WTC11 (cell line): ENCODE results near the gene UPF3B. TPM values are rescaled to one million over a fixed set of nuclear protein-coding genes. Genes with fewer than 3 reads are reported as not detected.

Experiments used
- ATAC-seq: fragments of 200-7000 bp; cut with Tn5 transposase; 2 replicates; pipeline ENCODE4 v1.10.0; 2021; ENCODE audit warnings: mild to moderate bottlenecking, moderate library complexity
- CTCF ChIA-PET: fragments of 300-600 bp; sonication (Branson Sonifier 250); formaldehyde crosslinking; loops from one replicate; lab custom pipeline; 2021; ENCODE audit warnings: antibody characterized with exemption; lab: Charles Lee
- POLR2A ChIA-PET: fragments of 350-600 bp; sonication (Branson Sonifier 250); formaldehyde crosslinking; loops from one replicate; lab custom pipeline; 2021; ENCODE audit warnings: antibody characterized with exemption; lab: Charles Lee
- DNase-seq: peaks from one replicate; pipeline ENCODE4 v3.0.0; 2021; ENCODE audit warnings: low spot score
- H3K27ac Mint-ChIP-seq: 2 replicates; pipeline ENCODE4 v1.8.0; 2021; ENCODE audit warnings: mixed read lengths
- H3K27me3 Mint-ChIP-seq: 2 replicates; pipeline ENCODE4 v1.8.0; 2021; ENCODE audit warnings: low read depth, mild to moderate bottlenecking, moderate library complexity, mixed read lengths
- H3K36me3 Mint-ChIP-seq: 2 replicates; pipeline ENCODE4 v1.8.0; 2021; ENCODE audit warnings: mixed read lengths
- H3K4me1 Mint-ChIP-seq: 2 replicates; pipeline ENCODE4 v1.8.0; 2022; ENCODE audit warnings: mixed read lengths
- H3K4me3 Mint-ChIP-seq: 2 replicates; pipeline ENCODE4 v1.8.0; 2021; ENCODE audit warnings: mild to moderate bottlenecking, moderate library complexity, mixed read lengths
- H3K9me3 Mint-ChIP-seq: 2 replicates; pipeline ENCODE4 v1.8.0; 2021; ENCODE audit warnings: mixed read lengths
- CREM ChIP-seq: sonication (generic); formaldehyde crosslinking; IDR thresholded peaks from 2 replicates; pipeline ENCODE4 v1.8.1; 2022; ENCODE audit warnings: mild to moderate bottlenecking, missing genetic modification reagents, moderate library complexity
- ELF4 ChIP-seq: sonication (generic); formaldehyde crosslinking; IDR thresholded peaks from 2 replicates; pipeline ENCODE4 v1.8.1; 2022; ENCODE audit warnings: low read depth, mild to moderate bottlenecking, moderate library complexity, missing genetic modification reagents
- EMX1 ChIP-seq: fragments of 250-450 bp; sonication (Bioruptor Pico); IDR thresholded peaks from 2 replicates; pipeline ENCODE4 v1.8.0; 2021; ENCODE audit warnings: mild to moderate bottlenecking
- ESRRA ChIP-seq: sonication (generic); formaldehyde crosslinking; IDR thresholded peaks from 2 replicates; pipeline ENCODE4 v1.8.1; 2022; ENCODE audit warnings: mild to moderate bottlenecking, missing genetic modification reagents, borderline replicate concordance
- ETV6 ChIP-seq: sonication (generic); formaldehyde crosslinking; IDR thresholded peaks from 2 replicates; pipeline ENCODE4 v1.8.1; 2022; ENCODE audit warnings: mild to moderate bottlenecking, missing genetic modification reagents
- FOXP1 ChIP-seq: sonication (generic); formaldehyde crosslinking; IDR thresholded peaks from 2 replicates; pipeline ENCODE4 v1.8.0; 2022; ENCODE audit warnings: missing genetic modification reagents, mild to moderate bottlenecking, moderate library complexity, borderline replicate concordance
- GABPB1 ChIP-seq: sonication (generic); formaldehyde crosslinking; IDR thresholded peaks from 2 replicates; pipeline ENCODE4 v1.8.1; 2023; ENCODE audit warnings: mild to moderate bottlenecking, missing genetic modification reagents
- KAT7 ChIP-seq: sonication (generic); formaldehyde crosslinking; IDR thresholded peaks from 2 replicates; pipeline ENCODE4 v1.8.1; 2023; ENCODE audit warnings: missing genetic modification reagents, mild to moderate bottlenecking, borderline replicate concordance
- MYBL2 ChIP-seq: sonication (generic); formaldehyde crosslinking; IDR thresholded peaks from 2 replicates; pipeline ENCODE4 v1.8.1; 2023; ENCODE audit warnings: mild to moderate bottlenecking, moderate library complexity, missing genetic modification reagents
- NFATC4 ChIP-seq: fragments of 250-450 bp; sonication (Bioruptor Pico); IDR thresholded peaks from 2 replicates; pipeline ENCODE4 v1.9.0; 2021; ENCODE audit warnings: mild to moderate bottlenecking
- NR2C2 ChIP-seq: sonication (generic); formaldehyde crosslinking; IDR thresholded peaks from 2 replicates; pipeline ENCODE4 v1.8.0; 2022; ENCODE audit warnings: mild to moderate bottlenecking, missing genetic modification reagents
- OVOL2 ChIP-seq: fragments of 250-450 bp; sonication (Bioruptor Pico); IDR thresholded peaks from 2 replicates; pipeline ENCODE4 v1.9.0; 2021; ENCODE audit warnings: mild to moderate bottlenecking, borderline replicate concordance
- SMAD3 ChIP-seq: sonication (generic); formaldehyde crosslinking; IDR thresholded peaks from 2 replicates; pipeline ENCODE4 v1.8.0; 2022; ENCODE audit warnings: missing genetic modification reagents, mild to moderate bottlenecking, borderline replicate concordance
- SOX15 ChIP-seq: fragments of 250-450 bp; sonication (Bioruptor Pico); IDR thresholded peaks from 2 replicates; pipeline ENCODE4 v1.9.0; 2021; ENCODE audit warnings: mild to moderate bottlenecking
- SP1 ChIP-seq: sonication (generic); formaldehyde crosslinking; conservative IDR thresholded peaks from 2 replicates; pipeline ENCODE4 v1.8.1; 2022; ENCODE audit warnings: missing genetic modification reagents
- ZNF396 ChIP-seq: fragments of 250-450 bp; sonication (Bioruptor Pico); IDR thresholded peaks from 2 replicates; pipeline ENCODE4 v1.8.0; 2021; ENCODE audit warnings: mild to moderate bottlenecking, moderate library complexity, borderline replicate concordance
- ZNF671 ChIP-seq: fragments of 250-450 bp; sonication (Bioruptor Pico); IDR thresholded peaks from 2 replicates; pipeline ENCODE4 v1.8.0; 2021; ENCODE audit warnings: mild to moderate bottlenecking
- ZSCAN18 ChIP-seq: fragments of 250-450 bp; sonication (Bioruptor Pico); IDR thresholded peaks from 2 replicates; pipeline ENCODE4 v2.1.2; 2022; ENCODE audit warnings: mild to moderate bottlenecking, moderate library complexity
- total RNA-seq: library from RNA; stranded (reverse); gene quantifications from 3 replicates; pipeline ENCODE4 v1.2.3, GENCODE V29; 2021
- TF ChIP-seq, protein P1 (sequence below): fragments of 250-450 bp; sonication (Bioruptor Pico); IDR thresholded peaks from 2 replicates; pipeline ENCODE4 v1.8.0; 2021; ENCODE audit warnings: mild to moderate bottlenecking
- TF ChIP-seq, protein P2 (sequence below): sonication (generic); formaldehyde crosslinking; IDR thresholded peaks from 2 replicates; pipeline ENCODE4 v1.8.0; 2023; ENCODE audit warnings: mild to moderate bottlenecking, missing genetic modification reagents
- TF ChIP-seq, protein P3 (sequence below): fragments of 250-450 bp; sonication (Bioruptor Pico); IDR thresholded peaks from 2 replicates; pipeline ENCODE4 v1.9.0; 2021; ENCODE audit warnings: mild to moderate bottlenecking, borderline replicate concordance
- TF ChIP-seq, protein P4 (sequence below): sonication (generic); formaldehyde crosslinking; IDR thresholded peaks from 2 replicates; pipeline ENCODE4 v1.8.0; 2022; ENCODE audit warnings: mild to moderate bottlenecking, missing genetic modification reagents

UPF3B gene
- total RNA-seq, 1 experiment from 2014 or later, result 19.2 TPM

DNA sequence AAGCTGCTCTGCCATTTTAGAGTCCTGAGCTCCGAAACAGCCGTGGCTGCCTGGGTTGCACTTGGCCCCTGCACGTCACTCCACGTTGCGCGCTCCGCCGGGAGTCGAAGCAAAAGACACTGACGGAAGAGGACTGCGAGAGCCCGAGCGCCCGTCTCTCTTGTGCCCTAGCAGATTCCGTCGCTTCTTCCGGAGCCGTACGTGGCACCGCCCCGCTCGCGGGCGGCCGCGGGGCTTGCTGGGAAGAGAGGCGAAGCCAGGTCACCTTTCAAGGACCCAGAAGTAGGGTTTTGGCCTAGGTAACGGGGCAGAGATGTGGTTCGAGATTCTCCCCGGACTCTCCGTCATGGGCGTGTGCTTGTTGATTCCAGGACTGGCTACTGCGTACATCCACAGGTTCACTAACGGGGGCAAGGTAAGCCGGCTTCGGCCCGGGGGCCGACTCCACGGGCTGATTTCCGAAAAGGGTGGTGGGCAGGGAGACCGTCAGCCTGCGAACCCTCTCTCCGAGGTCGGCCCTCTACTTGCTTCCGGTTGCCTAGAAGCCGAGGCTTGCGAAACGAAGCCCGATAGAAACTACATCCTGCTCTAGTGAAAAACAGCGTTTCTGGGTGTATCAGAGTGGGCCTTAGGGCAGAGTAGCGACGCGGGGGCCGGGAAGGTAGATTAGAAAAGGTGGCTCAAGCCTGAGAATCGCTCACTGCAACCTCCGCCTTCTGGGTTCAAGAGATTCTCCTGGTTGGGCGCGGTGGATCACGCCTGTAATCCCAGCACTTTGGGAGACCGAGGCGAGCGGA, 19.0 kb upstream of the UPF3B start, which contains the start of the genes NDUFA1 and RNF113A:
Gene NDUFA1 (plus strand): TSS at position 234 of the 797 bp plus-strand sequence. CDS start 80 bp downstream, at position 314.
Gene RNF113A (minus strand): TSS at position 135 of the 797 bp plus-strand sequence. CDS start 120 bp downstream, at position 15.
- POLR2A ChIA-PET, result interaction anchor here (1.6 to 2.4 kb wide), 2 partner anchors 19 to 80 kb away, joined by 9 to 12 read pairs; partner anchors contain the start of genes RPL39 and UPF3B
- peaks cover 6% of the 10 kb centered on the region; the same call in 1 of the 2 replicates for H3K36me3 Mint-ChIP-seq
- no peaks in the 10 kb centered on the region for H3K9me3 Mint-ChIP-seq

DNA sequence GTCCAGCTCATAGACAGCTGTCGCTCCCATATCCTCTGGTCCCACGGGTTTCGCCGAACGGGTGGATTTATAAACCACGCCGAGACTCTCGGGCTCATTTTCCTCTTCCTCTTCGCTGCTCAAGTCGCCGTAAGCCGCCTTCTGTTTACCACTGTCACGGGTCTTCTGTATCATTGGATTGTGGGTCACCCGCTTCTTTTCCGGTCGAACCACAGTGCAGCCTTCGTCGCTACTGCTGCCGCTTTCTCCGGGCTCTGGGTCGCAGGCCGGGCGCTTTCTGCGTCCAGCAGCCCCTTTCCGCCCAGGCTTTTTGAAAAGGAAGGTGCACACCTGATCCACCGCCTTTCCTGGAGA, 18.5 kb upstream of the UPF3B start:
- POLR2A ChIA-PET, result interaction anchor here (1.6 to 2.4 kb wide), 2 partner anchors 19 to 80 kb away, joined by 9 to 12 read pairs; partner anchors contain the start of genes RPL39 and UPF3B
- CTCF ChIA-PET, result interaction anchor here (1.4 kb wide), 1 partner anchor 17 kb away, joined by 7 read pairs; no protein-coding TSS in a partner anchor
- peak overlapping the region; percentile 97 for H3K27ac Mint-ChIP-seq
- TF ChIP-seq ZNF396 (CRISPR knock-in tag) (no peak), MYBL2 (CRISPR knock-in tag) (no peak), SOX15 (CRISPR knock-in tag) (no peak), CREM (CRISPR knock-in tag) (no peak), GABPB1 (CRISPR knock-in tag) (no peak), EMX1 (CRISPR knock-in tag) (no peak), ZNF671 (CRISPR knock-in tag) (no peak), ZSCAN18 (CRISPR knock-in tag) (no peak), ETV6 (CRISPR knock-in tag) (no peak), ELF4 (CRISPR knock-in tag) (no peak), OVOL2 (CRISPR knock-in tag) (no peak), NFATC4 (CRISPR knock-in tag) (no peak), SMAD3 (CRISPR knock-in tag) (no peak), KAT7 (CRISPR knock-in tag) (no peak)
- TF ChIP-seq, protein P1, sequence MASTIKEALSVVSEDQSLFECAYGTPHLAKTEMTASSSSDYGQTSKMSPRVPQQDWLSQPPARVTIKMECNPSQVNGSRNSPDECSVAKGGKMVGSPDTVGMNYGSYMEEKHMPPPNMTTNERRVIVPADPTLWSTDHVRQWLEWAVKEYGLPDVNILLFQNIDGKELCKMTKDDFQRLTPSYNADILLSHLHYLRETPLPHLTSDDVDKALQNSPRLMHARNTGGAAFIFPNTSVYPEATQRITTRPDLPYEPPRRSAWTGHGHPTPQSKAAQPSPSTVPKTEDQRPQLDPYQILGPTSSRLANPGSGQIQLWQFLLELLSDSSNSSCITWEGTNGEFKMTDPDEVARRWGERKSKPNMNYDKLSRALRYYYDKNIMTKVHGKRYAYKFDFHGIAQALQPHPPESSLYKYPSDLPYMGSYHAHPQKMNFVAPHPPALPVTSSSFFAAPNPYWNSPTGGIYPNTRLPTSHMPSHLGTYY (CRISPR knock-in tag), result no peak
- TF ChIP-seq, protein P2, sequence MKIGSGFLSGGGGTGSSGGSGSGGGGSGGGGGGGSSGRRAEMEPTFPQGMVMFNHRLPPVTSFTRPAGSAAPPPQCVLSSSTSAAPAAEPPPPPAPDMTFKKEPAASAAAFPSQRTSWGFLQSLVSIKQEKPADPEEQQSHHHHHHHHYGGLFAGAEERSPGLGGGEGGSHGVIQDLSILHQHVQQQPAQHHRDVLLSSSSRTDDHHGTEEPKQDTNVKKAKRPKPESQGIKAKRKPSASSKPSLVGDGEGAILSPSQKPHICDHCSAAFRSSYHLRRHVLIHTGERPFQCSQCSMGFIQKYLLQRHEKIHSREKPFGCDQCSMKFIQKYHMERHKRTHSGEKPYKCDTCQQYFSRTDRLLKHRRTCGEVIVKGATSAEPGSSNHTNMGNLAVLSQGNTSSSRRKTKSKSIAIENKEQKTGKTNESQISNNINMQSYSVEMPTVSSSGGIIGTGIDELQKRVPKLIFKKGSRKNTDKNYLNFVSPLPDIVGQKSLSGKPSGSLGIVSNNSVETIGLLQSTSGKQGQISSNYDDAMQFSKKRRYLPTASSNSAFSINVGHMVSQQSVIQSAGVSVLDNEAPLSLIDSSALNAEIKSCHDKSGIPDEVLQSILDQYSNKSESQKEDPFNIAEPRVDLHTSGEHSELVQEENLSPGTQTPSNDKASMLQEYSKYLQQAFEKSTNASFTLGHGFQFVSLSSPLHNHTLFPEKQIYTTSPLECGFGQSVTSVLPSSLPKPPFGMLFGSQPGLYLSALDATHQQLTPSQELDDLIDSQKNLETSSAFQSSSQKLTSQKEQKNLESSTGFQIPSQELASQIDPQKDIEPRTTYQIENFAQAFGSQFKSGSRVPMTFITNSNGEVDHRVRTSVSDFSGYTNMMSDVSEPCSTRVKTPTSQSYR (CRISPR knock-in tag), result no peak
- TF ChIP-seq, protein P3, sequence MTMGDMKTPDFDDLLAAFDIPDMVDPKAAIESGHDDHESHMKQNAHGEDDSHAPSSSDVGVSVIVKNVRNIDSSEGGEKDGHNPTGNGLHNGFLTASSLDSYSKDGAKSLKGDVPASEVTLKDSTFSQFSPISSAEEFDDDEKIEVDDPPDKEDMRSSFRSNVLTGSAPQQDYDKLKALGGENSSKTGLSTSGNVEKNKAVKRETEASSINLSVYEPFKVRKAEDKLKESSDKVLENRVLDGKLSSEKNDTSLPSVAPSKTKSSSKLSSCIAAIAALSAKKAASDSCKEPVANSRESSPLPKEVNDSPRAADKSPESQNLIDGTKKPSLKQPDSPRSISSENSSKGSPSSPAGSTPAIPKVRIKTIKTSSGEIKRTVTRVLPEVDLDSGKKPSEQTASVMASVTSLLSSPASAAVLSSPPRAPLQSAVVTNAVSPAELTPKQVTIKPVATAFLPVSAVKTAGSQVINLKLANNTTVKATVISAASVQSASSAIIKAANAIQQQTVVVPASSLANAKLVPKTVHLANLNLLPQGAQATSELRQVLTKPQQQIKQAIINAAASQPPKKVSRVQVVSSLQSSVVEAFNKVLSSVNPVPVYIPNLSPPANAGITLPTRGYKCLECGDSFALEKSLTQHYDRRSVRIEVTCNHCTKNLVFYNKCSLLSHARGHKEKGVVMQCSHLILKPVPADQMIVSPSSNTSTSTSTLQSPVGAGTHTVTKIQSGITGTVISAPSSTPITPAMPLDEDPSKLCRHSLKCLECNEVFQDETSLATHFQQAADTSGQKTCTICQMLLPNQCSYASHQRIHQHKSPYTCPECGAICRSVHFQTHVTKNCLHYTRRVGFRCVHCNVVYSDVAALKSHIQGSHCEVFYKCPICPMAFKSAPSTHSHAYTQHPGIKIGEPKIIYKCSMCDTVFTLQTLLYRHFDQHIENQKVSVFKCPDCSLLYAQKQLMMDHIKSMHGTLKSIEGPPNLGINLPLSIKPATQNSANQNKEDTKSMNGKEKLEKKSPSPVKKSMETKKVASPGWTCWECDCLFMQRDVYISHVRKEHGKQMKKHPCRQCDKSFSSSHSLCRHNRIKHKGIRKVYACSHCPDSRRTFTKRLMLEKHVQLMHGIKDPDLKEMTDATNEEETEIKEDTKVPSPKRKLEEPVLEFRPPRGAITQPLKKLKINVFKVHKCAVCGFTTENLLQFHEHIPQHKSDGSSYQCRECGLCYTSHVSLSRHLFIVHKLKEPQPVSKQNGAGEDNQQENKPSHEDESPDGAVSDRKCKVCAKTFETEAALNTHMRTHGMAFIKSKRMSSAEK, result no peak
- TF ChIP-seq, all 79 proteins: peak for 0
- Mint-ChIP-seq H3K4me3 (peak overlapping the region; percentile 90), H3K4me1 (peaks cover 10% of the 10 kb centered on the region; the same call in 1 of the 2 replicates), H3K9me3 (no peaks in the 10 kb centered on the region), H3K36me3 (peaks cover 6% of the 10 kb centered on the region; the same call in 1 of the 2 replicates), H3K27me3 (no peaks in the 10 kb centered on the region)
- DNase-seq (no peak), ATAC-seq (peak; percentile 36)

More for the DNA sequence above, 19.0 kb upstream of the UPF3B start, which contains the start of the genes NDUFA1 and RNF113A:
- TF ChIP-seq SP1 (CRISPR knock-in tag) (0 out of 2 replicates have a peak, but pooled peaks have one; percentile 40), GABPB1 (CRISPR knock-in tag) (peak; percentile 70), ESRRA (CRISPR knock-in tag) (peak; percentile 81; the same call in 1 of the 2 replicates), NR2C2 (CRISPR knock-in tag) (no peak), CREM (CRISPR knock-in tag) (0 out of 2 replicates have a peak, but pooled peaks have one; percentile 35), FOXP1 (no peak)
- TF ChIP-seq, protein P4, sequence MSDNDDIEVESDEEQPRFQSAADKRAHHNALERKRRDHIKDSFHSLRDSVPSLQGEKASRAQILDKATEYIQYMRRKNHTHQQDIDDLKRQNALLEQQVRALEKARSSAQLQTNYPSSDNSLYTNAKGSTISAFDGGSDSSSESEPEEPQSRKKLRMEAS, result peak; percentile 20; the same call in 1 of the 2 replicates
- H3K27ac Mint-ChIP-seq, result peak within 1 kb of the TSS; percentile 97
- peaks cover 10% of the 10 kb centered on the region; the same call in 1 of the 2 replicates for H3K4me1 Mint-ChIP-seq
- ATAC-seq, result peak; percentile 94
- H3K4me3 Mint-ChIP-seq, result peak within 1 kb of the TSS; percentile 90
- no peaks in the 10 kb centered on the region for H3K27me3 Mint-ChIP-seq
- CTCF ChIA-PET, result interaction anchor here (1.4 kb wide), 1 partner anchor 16 kb away, joined by 7 read pairs; no protein-coding TSS in a partner anchor
- DNase-seq, result peak; percentile 70
